Natural killer cell treated with Interleukin-12 subunit alpha and Interleukin-12 subunit beta and Interleukin-15 and Interleukin-18, amount 100 ng/mL, for 72 hours (primary cell): ENCODE measurements around the gene RND1. TPM values are rescaled to one million over a fixed set of nuclear protein-coding genes. Genes with fewer than 3 reads are reported as not detected.

ENCODE experiments used
- total RNA-seq, 2 donors: library from RNA; stranded (reverse); gene quantifications; one replicate each; pipeline ENCODE4 v1.2.3, GENCODE V29; 2022

The RND1 gene
- total RNA-seq, 2 donors from 2014 or later: 3.4 to 3.7 TPM

Other genes starting within 250 kb of the RND1 start
- gene KANSL2, start 183.6 kb downstream of the RND1 start, total RNA-seq: 10 to 100 TPM; 42.5 to 77.9 TPM
- gene CCNT1, start 149.2 kb downstream of the RND1 start, total RNA-seq: 10 to 100 TPM; 53.4 to 64.0 TPM
- gene ADCY6, start 76.8 kb downstream of the RND1 start, total RNA-seq: under 1 TPM; 0.22 to 0.40 TPM
- 10 to 100 TPM in 1 of 2 donors, 1 to 10 TPM in 1; 6.9 to 10.7 TPM for gene CACNB3, start 47.4 kb downstream of the RND1 start, total RNA-seq
- 100 to 1,000 TPM; 131 to 162 TPM for gene DDX23, start 13.7 kb downstream of the RND1 start, total RNA-seq
- gene FKBP11, start 59.6 kb upstream of the RND1 start, total RNA-seq: 100 to 1,000 TPM; 101 to 112 TPM
- 100 to 1,000 TPM; 125 to 156 TPM for gene ARF3, start 91.6 kb upstream of the RND1 start, total RNA-seq
- gene WNT10B, start 105.9 kb upstream of the RND1 start, total RNA-seq: under 1 TPM in 1 of 2 donors, not detected in 1; 0.50 TPM
- not detected for gene WNT1, start 112.5 kb upstream of the RND1 start, total RNA-seq
- gene DDN, start 133.5 kb upstream of the RND1 start, total RNA-seq: 1 to 10 TPM in 1 of 2 donors, under 1 TPM in 1; 0.48 to 1.1 TPM
- 10 to 100 TPM; 63.4 to 70.3 TPM for gene PRKAG1, start 152.9 kb upstream of the RND1 start, total RNA-seq
- gene KMT2D, start 194.9 kb upstream of the RND1 start, total RNA-seq: 100 to 1,000 TPM; 120 to 199 TPM
- gene RHEBL1, start 204.1 kb upstream of the RND1 start, total RNA-seq: 10 to 100 TPM; 21.9 to 28.9 TPM
- under 1 TPM; 0.24 to 0.31 TPM for gene DHH, start 228.9 kb upstream of the RND1 start, total RNA-seq
- gene LMBR1L, start 245.0 kb upstream of the RND1 start, total RNA-seq: 10 to 100 TPM; 55.4 to 74.9 TPM